GM19035 (cell line): Measurements from ENCODE around the gene FOXD4.
A peak's percentile ranks its signal among the peaks of the same experiment; 100 is the strongest.
"Not testable (repeated sequence)": the region's sequence is repeated elsewhere in the genome, so short reads cannot be mapped to it uniquely, and the experiment has no call there.

Experiments
- ATAC-seq: cut with Tn5 transposase; IDR thresholded peaks from one replicate; pipeline ENCODE4 v1.9.1; 2021; ENCODE audit not compliant: unreplicated experiment

FOXD4 gene

GRCh38 chr9:94323-94722 lies 23.9 kb downstream of the FOXD4 start:
- not testable (repeated sequence) for ATAC-seq

- ATAC-seq: not testable (repeated sequence)
Measured at GRCh38 chr9:93909-94308, 24.3 kb downstream of the FOXD4 start.

GRCh38 chr9:90851-91250 lies 27.4 kb downstream of the FOXD4 start:
- not testable (repeated sequence) for ATAC-seq

- ATAC-seq: peak; percentile 93
Measured at GRCh38 chr9:88396-89037, 29.7 kb downstream of the FOXD4 start.

- not testable (repeated sequence) for ATAC-seq
Measured at GRCh38 chr9:87860-88259, 30.4 kb downstream of the FOXD4 start.

- not testable (repeated sequence) for ATAC-seq
Measured at GRCh38 chr9:87105-87504, 31.1 kb downstream of the FOXD4 start.

- ATAC-seq: not testable (repeated sequence)
Measured at GRCh38 chr9:86697-87096, 31.5 kb downstream of the FOXD4 start.

GRCh38 chr9:82932-83689 lies 35.1 kb downstream of the FOXD4 start:
- ATAC-seq: not testable (repeated sequence)

- ATAC-seq: not testable (repeated sequence)
Measured at GRCh38 chr9:78333-78732, 39.9 kb downstream of the FOXD4 start.

GRCh38 chr9:76389-76788 lies 41.8 kb downstream of the FOXD4 start:
- ATAC-seq: not testable (repeated sequence)

- not testable (repeated sequence) for ATAC-seq
Measured at GRCh38 chr9:73900-74525, 44.2 kb downstream of the FOXD4 start.

GRCh38 chr9:73076-73899 lies 44.9 kb downstream of the FOXD4 start:
- ATAC-seq: not testable (repeated sequence)
